ENCODE results near the gene DBNL. TPM values are rescaled to one million over a fixed set of nuclear protein-coding genes. Genes with fewer than 3 reads are reported as not detected.

Gene DBNL
- total RNA-seq, 2 donors from 2014 or later: 81.4 to 106 TPM

DNA sequence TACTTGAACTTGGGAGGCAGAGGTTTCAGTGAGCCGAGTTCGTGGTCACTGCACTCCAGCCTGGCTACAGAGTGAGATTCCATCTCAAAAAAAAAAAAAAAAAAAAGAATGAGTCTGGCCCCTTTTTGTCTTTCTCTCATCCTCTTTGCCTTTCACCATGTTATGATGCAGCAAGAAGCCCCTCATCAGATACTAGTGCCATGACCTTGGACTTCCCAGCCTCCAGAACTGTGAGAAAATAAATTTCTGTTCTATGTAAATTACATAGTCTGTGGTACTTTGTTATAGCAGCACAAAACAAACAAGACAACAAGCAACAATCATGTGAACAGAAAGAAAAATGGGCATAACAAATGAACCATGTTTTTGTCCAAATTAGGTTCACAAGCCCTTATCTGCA lies 2.3 kb upstream of the DBNL start:
- no peak for DNase-seq
- Histone ChIP-seq H3K4me3 (no peak overlapping the region), H3K9me3 (no peaks in the 10 kb centered on the region), H3K4me1 (peaks cover 12% of the 10 kb centered on the region), H3K27ac (no peak overlapping the region), H3K27me3 (no peaks in the 10 kb centered on the region), H3K9ac (ENCODE audit: low read depth in 2 of 2, low read length in 2 of 2) (no peak overlapping the region), H3K36me3 (no peaks in the 10 kb centered on the region)
- intact Hi-C loops (cut with DNase I): no loop called here
- TF ChIP-seq CTCF (IDR thresholded peaks at IDR 0.05): no peak

GRCh38 chr7:44043902-44044301 lies 600 bp upstream of the DBNL start:
- Histone ChIP-seq H3K27me3 (no peaks in the 10 kb centered on the region), H3K36me3 (no peaks in the 10 kb centered on the region), H3K9me3 (no peaks in the 10 kb centered on the region), H3K27ac (peak overlapping the region; percentile 78), H3K4me1 (peaks cover 12% of the 10 kb centered on the region), H3K9ac (ENCODE audit: low read depth in 2 of 2, low read length in 2 of 2) (peak overlapping the region; percentile 93 to 99), H3K4me3 (peak overlapping the region; percentile 95)
- intact Hi-C loops (cut with DNase I): no loop called here
- DNase-seq: no peak
- no peak for TF ChIP-seq CTCF (IDR thresholded peaks at IDR 0.05)

DNA sequence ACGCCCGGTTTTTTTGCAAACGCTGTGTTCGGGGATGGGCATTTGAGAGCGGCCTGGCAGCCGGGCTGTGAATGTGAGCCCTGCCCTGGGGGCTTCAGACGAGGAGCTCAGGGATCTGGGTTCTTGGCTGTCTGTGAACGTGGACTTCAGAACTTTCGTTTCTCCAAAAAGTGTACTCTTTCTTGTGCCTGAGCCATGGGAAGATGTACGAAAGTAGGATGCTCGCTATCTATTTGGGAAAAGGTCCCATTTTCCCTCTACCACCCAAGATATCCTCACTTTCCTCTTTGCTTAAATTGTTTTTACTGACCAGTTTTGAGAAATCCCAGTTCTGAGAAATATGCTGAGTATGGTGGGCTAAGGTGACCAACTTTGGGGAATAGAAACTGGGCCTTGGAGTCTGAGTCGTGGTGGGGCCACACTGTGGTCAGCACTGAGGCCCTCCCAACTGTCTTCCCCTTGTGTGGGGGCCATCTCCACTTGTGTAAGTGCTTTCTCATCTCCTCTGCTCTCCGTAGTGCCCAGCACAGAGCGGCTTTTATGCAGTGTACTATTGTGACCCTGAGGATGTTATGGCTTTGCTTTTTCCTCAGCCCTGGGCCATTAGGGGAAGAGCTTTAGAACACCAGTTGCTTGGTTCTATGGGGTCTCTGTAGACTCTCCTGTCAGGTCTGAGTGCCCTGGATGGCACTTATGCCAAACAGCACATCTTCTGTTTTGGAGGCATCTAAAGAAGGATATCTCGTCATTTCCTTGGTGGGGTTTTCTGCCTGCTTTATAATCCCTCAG lies 918 bp downstream of the DBNL start:
- intact Hi-C loops (cut with DNase I): no loop called here
- H3K4me3 ChIP-seq: peak overlapping the region; percentile 95
- peak overlapping the region; percentile 93 to 99 for H3K9ac ChIP-seq (ENCODE audit: low read depth in 2 of 2, low read length in 2 of 2)
- H3K9me3 ChIP-seq: no peaks in the 10 kb centered on the region
- TF ChIP-seq CTCF (IDR thresholded peaks at IDR 0.05): no peak
- no peaks in the 10 kb centered on the region for H3K36me3 ChIP-seq
- H3K4me1 ChIP-seq: peaks cover 12% of the 10 kb centered on the region
- H3K27me3 ChIP-seq: no peaks in the 10 kb centered on the region
- no peak for DNase-seq
- H3K27ac ChIP-seq: peak overlapping the region; percentile 78

DNA sequence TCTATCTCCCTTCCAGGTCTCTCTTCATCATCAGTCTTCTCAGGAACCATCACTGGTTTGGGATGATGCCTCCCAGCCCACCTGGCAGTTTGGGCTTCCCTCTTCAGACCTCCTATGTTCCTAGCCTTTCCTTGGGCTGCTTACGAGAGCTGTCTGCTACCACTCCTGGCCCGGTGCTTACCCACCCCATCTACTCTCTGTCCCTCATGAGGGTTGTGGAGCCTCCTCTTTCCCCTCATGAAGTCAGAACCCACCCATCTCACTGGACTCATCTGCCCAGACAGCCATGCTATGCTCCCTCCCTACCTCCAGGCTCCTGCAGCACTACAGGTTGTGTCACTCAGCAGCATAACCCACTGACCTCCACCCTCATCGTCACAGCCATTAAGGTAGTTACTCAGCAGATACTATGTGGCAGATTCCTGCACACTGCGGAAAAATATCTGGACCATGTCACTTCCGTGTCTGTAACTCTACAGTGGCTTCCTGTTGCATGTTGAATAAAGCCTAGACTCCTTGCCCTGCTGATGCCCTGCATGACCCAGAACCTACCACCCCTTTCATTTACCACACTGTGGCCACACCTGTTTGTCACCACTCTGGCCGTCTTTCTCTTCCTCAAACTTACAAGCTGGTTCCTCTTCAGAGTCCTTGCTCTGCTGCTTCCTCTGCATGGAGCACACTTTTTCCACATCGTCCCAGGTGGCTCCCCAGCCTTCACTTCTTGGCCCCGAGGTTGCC lies 2.0 kb downstream of the DBNL start:
- H3K4me3 ChIP-seq: no peak overlapping the region
- peak overlapping the region in 1 of 2 donors; percentile 59 for H3K9ac ChIP-seq (ENCODE audit: low read depth in 2 of 2, low read length in 2 of 2)
- intact Hi-C loops (cut with DNase I): no loop called here
- peaks cover 12% of the 10 kb centered on the region for H3K4me1 ChIP-seq
- peaks cover 7% of the 10 kb centered on the region for H3K36me3 ChIP-seq
- TF ChIP-seq CTCF (IDR thresholded peaks at IDR 0.05): no peak
- peak overlapping the region; percentile 19 for H3K27ac ChIP-seq
- no peaks in the 10 kb centered on the region for H3K9me3 ChIP-seq
- H3K27me3 ChIP-seq: no peaks in the 10 kb centered on the region
- no peak for DNase-seq

- intact Hi-C loops (cut with DNase I): no loop called here
- no peak overlapping the region for H3K9ac ChIP-seq (ENCODE audit: low read depth in 2 of 2, low read length in 2 of 2)
- no peaks in the 10 kb centered on the region for H3K9me3 ChIP-seq
- no peak for TF ChIP-seq CTCF (IDR thresholded peaks at IDR 0.05)
- H3K27ac ChIP-seq: no peak overlapping the region
- peaks cover 12% of the 10 kb centered on the region for H3K4me1 ChIP-seq
- DNase-seq: no peak
- H3K27me3 ChIP-seq: no peaks in the 10 kb centered on the region
- H3K36me3 ChIP-seq: peaks cover 7% of the 10 kb centered on the region
- H3K4me3 ChIP-seq: no peak overlapping the region
These were observed 3.7 kb downstream of the DBNL start for GRCh38 chr7:44048031-44048795.
